ENCODE measurements around the gene CR1L.
"Not testable (repeated sequence)": the region's sequence is repeated elsewhere in the genome, so short reads cannot be mapped to it uniquely, and the experiment has no call there.

The CR1L gene

GRCh38 chr1:207644852-207645634 lies at the start of gene CR1L:
CR1L (plus strand) TSS chr1:207645133; CDS start chr1:207645234, 101 bp downstream.
- peak; percentile 94 for DNase-seq

- DNase-seq = no peak
Observed at GRCh38 chr1:207603777-207604176, 41.2 kb upstream of the CR1L start.

- DNase-seq = no peak
Observed at GRCh38 chr1:207605444-207606361, 39.2 kb upstream of the CR1L start.

- no peak for DNase-seq
Observed at GRCh38 chr1:207606362-207606755, 38.6 kb upstream of the CR1L start.

GRCh38 chr1:207612762-207613161 lies 32.2 kb upstream of the CR1L start:
- no peak for DNase-seq

GRCh38 chr1:207619871-207620542 lies 24.9 kb upstream of the CR1L start:
- peak; percentile 61 for DNase-seq

GRCh38 chr1:207620543-207620893 lies 24.4 kb upstream of the CR1L start:
- no peak for DNase-seq

GRCh38 chr1:207625504-207626071 lies 19.3 kb upstream of the CR1L start:
- DNase-seq = not testable (repeated sequence)

GRCh38 chr1:207626972-207627337 lies 18.0 kb upstream of the CR1L start:
- DNase-seq = no peak

DNA sequence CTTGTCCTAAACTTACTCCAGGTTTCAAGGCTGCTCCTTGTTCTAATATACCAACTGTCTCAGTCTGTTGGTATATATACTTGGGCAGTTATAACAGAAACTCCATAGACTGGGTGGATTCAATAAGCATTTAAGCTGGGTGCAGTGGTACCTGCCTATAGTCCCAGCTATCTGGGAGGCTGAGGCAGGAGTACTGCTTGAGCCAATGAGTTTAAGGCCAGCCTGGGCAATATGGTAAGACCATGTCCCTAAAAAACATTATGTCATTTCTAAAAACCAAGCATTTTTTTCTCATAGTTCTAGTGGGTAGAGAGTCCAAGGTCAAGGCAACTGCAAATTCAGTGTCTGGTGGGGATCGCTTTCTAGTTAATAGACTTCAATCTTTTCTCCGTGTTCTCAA lies 17.4 kb upstream of the CR1L start:
- DNase-seq = no peak

DNA sequence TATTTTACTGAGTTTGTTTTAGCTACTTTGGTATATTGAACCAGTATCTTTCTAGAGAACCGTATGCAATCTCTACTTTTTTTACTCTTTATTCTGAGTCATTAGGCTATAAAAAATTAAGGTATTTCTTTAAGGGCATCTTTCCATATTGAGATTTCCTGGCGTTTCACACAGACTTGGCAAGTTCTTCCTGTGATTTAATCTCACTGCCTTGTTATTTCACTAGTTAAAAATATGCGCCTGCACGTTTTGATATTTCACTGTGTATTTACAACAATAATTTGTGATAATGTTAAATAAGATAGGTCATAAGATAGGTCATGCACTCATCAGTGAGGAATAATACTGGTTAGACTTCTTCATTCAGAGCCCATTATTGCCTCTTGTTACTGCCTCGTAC lies 16.2 kb upstream of the CR1L start:
- DNase-seq = no peak

GRCh38 chr1:207631137-207631536 lies 13.8 kb upstream of the CR1L start:
- DNase-seq = no peak

GRCh38 chr1:207633226-207633625 lies 11.7 kb upstream of the CR1L start:
- no peak for DNase-seq

DNA sequence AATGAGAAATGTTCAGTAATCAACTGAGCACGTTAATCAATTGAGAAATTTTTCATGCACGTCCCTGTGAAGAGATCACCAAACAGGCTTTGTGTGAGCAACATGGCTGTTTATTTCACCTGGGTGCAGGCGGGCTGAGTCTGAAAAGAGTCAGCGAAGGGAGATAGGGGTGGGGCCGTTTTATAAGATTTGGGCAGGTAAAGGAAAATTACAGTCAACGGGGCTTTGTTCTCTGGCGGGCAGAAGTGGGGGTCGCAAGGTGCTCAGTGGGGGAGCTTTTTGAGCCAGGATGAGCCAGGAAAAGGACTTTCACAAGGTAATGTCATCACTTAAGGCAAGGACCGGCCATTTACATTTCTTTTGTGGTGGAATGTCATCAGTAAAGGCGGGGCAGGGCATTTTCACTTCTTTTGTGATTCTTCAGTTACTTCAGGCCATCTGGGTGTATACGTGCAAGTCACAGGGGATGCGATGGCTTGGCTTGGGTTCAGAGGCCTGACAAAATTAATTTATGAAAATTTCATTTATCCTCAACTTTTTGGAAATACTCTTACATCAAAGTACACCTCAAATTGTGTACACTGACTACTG lies 11.1 kb upstream of the CR1L start:
- DNase-seq = not testable (repeated sequence)

- DNase-seq = not testable (repeated sequence)
Observed at GRCh38 chr1:207634293-207634692, 10.6 kb upstream of the CR1L start.

GRCh38 chr1:207635569-207636186 lies 9.3 kb upstream of the CR1L start:
- DNase-seq = not testable (repeated sequence)

- not testable (repeated sequence) for DNase-seq
Observed at GRCh38 chr1:207638487-207639145, 6.3 kb upstream of the CR1L start.

GRCh38 chr1:207639362-207639761 lies 5.6 kb upstream of the CR1L start:
- not testable (repeated sequence) for DNase-seq

DNA sequence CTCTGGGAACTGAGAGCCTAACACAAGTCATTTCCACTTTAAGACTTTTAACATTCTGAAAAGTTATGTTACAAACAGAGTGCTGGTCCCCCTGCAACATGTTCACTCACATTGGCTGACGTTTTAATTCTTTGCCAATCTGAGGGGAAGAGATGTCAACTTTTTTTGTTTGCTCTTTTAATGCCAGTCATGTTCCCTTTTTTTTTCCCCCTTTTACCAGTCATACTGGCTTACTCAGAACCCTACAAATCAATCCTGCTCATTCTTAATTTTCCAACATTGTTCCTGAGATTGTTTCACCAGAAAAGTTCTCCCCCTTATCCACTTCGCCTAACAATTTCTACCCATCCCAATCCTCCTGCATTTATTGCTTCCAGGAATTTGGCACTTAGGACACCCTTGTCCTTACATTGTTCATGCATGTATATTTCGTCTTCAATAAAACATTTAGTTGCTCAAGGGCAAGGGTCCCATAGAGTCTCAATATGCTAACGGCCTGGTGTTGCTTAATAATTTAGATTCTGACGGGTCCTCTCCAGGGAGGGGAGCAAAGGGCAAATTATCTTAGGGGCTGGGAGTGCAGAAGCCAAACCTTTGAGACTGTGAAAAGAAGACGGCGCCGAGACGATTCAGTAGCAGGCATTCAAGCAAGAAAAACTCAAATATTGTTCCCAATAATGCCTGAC lies 624 bp upstream of the CR1L start:
- DNase-seq = peak; percentile 49

- DNase-seq = no peak
Observed at GRCh38 chr1:207645635-207646081, 725 bp downstream of the CR1L start.

- no peak for DNase-seq
Observed at GRCh38 chr1:207646171-207646570, 1.2 kb downstream of the CR1L start.
